DOHH2 (cell line): Measurements from ENCODE around the gene MACROD2.

Experiments
- EZH2phosphoT487 ChIP-seq: fragments of 200-600 bp; sonication (generic); IDR thresholded peaks from 2 replicates; pipeline ENCODE4 v1.6.1; 2017; ENCODE audit warnings: borderline replicate concordance, mild to moderate bottlenecking, antibody characterized with exemption, low read length, moderate library complexity, mixed read lengths
- TF ChIP-seq, protein P1 (sequence below): fragments of 200-600 bp; sonication (generic); IDR thresholded peaks from one replicate; pipeline ENCODE4 v1.5.1; 2014; ENCODE audit warnings: antibody characterized with exemption, mild to moderate bottlenecking, low read depth, low read length; ENCODE audit not compliant: poor library complexity, severe bottlenecking

DNA sequence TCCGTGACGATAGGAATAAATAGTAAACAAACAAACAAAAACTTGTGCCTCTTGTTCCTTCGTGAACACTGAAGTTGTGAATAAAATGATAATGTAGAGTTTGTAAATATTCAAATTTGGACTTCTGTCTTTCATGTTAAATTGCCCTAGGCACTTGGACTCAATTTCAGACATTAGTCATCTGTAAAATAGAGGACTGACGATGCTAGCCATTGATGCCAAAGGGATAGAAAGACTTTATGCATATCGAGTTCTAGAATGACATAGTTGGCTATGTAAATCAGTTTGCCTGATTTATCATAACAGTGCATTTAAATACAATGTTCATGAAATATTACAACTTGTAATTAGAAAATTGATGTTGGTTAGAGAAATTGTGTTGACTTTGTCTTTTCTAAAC is 388.0 kb downstream of the MACROD2 start:
- TF ChIP-seq, protein P1, sequence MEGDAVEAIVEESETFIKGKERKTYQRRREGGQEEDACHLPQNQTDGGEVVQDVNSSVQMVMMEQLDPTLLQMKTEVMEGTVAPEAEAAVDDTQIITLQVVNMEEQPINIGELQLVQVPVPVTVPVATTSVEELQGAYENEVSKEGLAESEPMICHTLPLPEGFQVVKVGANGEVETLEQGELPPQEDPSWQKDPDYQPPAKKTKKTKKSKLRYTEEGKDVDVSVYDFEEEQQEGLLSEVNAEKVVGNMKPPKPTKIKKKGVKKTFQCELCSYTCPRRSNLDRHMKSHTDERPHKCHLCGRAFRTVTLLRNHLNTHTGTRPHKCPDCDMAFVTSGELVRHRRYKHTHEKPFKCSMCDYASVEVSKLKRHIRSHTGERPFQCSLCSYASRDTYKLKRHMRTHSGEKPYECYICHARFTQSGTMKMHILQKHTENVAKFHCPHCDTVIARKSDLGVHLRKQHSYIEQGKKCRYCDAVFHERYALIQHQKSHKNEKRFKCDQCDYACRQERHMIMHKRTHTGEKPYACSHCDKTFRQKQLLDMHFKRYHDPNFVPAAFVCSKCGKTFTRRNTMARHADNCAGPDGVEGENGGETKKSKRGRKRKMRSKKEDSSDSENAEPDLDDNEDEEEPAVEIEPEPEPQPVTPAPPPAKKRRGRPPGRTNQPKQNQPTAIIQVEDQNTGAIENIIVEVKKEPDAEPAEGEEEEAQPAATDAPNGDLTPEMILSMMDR: no peak
- no peak for TF ChIP-seq EZH2phosphoT487
